CD4-positive, alpha-beta T cell (primary cell): ENCODE measurements around the gene FYB1. TPM values are rescaled to one million over a fixed set of nuclear protein-coding genes. Genes with fewer than 3 reads are reported as not detected.

Experiments used
- ATAC-seq: fragments of 200-7000 bp; cut with Tn5 transposase; one replicate; pipeline ENCODE4 v1.10.0; 2022; ENCODE audit warnings: mild to moderate bottlenecking; ENCODE audit not compliant: poor library complexity
- CTCF ChIA-PET: fragments of 350-600 bp; sonication (Branson Sonifier 250); formaldehyde crosslinking; loops from one replicate; lab custom pipeline; 2021; ENCODE audit warnings: antibody characterized with exemption, inconsistent platforms; lab: Charles Lee
- POLR2A ChIA-PET: fragments of 350-600 bp; sonication (Branson Sonifier 250); formaldehyde crosslinking; loops from one replicate; lab custom pipeline; 2021; ENCODE audit warnings: antibody characterized with exemption, inconsistent platforms; lab: Charles Lee
- DNase-seq, 14 experiments: peaks; one replicate each; pipeline ENCODE4 v3.0.0-alpha.2; 2013 to 2020; ENCODE audit warnings: mixed read lengths in 2 of 14
- H3K27ac ChIP-seq, 2 donors: one replicate each; pipeline versions ENCODE4 v1.5.1 to v1.7.0; 2013; ENCODE audit warnings: low read length in 2 of 2, low read depth in 1 of 2, mild to moderate bottlenecking in 1 of 2
- H3K27me3 ChIP-seq, 2 experiments: 1 replicate in 1 of 2; 2 replicates in 1 of 2; pipeline versions ENCODE4 v1.6.1 to v1.7.0; 2013; ENCODE audit warnings: low read length in 2 of 2, control low read depth in 1 of 2, mild to moderate bottlenecking in 1 of 2, moderate library complexity in 1 of 2; ENCODE audit not compliant: insufficient read depth in 2 of 2, control insufficient read depth in 1 of 2
- H3K36me3 ChIP-seq: one replicate; pipeline ENCODE4 v1.6.1; 2013; ENCODE audit warnings: low read length, control low read depth; ENCODE audit not compliant: insufficient read depth
- H3K4me1 ChIP-seq: one replicate; pipeline ENCODE4 v1.6.1; 2013; ENCODE audit warnings: low read length, control low read depth; ENCODE audit not compliant: insufficient read depth
- H3K4me3 ChIP-seq: one replicate; pipeline ENCODE4 v1.5.1; 2013; ENCODE audit warnings: mild to moderate bottlenecking, low read length, moderate library complexity
- H3K9me3 ChIP-seq, 2 experiments: 1 replicate in 1 of 2; 2 replicates in 1 of 2; pipeline versions ENCODE4 v1.6.1 to v1.7.0; 2013; ENCODE audit warnings: low read length in 2 of 2, mild to moderate bottlenecking in 2 of 2, control low read depth in 1 of 2, moderate library complexity in 1 of 2; ENCODE audit not compliant: control insufficient read depth in 1 of 2, insufficient read depth in 1 of 2
- H3K27ac Mint-ChIP-seq: one replicate; pipeline ENCODE4 v1.8.0; 2020; ENCODE audit warnings: mixed read lengths
- H3K27me3 Mint-ChIP-seq: one replicate; pipeline ENCODE4 v1.8.0; 2021; ENCODE audit warnings: mixed read lengths
- H3K36me3 Mint-ChIP-seq: one replicate; pipeline ENCODE4 v1.8.0; 2021; ENCODE audit warnings: low read depth, mixed read lengths
- H3K4me1 Mint-ChIP-seq: one replicate; pipeline ENCODE4 v1.8.0; 2021; ENCODE audit warnings: low read depth, mixed read lengths
- H3K4me3 Mint-ChIP-seq: one replicate; pipeline ENCODE4 v1.8.0; 2020; ENCODE audit warnings: mild to moderate bottlenecking, mixed read lengths
- H3K9me3 Mint-ChIP-seq: one replicate; pipeline ENCODE4 v1.8.0; 2020; ENCODE audit warnings: mixed read lengths
- intact Hi-C, 2 experiments: fragments of 100-400 bp; cut with DNase I in 1 of 2; cut with micrococcal nuclease in 1 of 2; formaldehyde crosslinking; loops; one replicate each; pipeline versions ENCODE4 v1.15.1 to v1.9.0; 2023 to 2025; cut with DNase I, micrococcal nuclease
- total RNA-seq, 174 experiments: library from RNA in 2 of 174; stranded (reverse) in 2 of 174; gene quantifications; one replicate each; pipeline ENCODE4 v1.2.3 and lab custom pipeline; 2021 to 2026
- TF ChIP-seq, protein P1 (sequence below): fragments of 200-600 bp; IDR thresholded peaks from one replicate; pipeline ENCODE4 v1.8.0; 2022; ENCODE audit warnings: antibody characterized with exemption, mild to moderate bottlenecking

The FYB1 gene
- total RNA-seq, 2 experiments from 2014 or later = 478 to 497 TPM

DNA sequence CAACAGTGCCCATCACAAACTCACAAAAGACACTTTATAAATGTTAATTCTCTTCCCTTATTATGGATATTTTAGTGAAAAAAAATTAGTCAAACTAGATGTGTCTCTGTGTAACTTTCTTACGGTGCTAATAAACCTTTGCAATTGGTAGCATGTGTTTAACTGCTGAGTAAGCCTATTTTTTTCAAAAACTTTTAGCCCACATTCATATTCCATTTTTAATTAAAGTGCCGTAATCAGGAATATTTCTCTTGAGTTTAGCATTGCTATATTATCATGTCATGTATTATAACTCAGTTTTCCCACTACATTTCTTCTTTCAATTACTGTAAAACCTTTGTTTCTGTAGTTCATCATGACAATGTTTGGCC is 51.4 kb downstream of the FYB1 start:
- H3K36me3 Mint-ChIP-seq = peaks cover 90% of the 10 kb centered on the region
- H3K4me1 Mint-ChIP-seq = peaks cover 96% of the 10 kb centered on the region
- peak overlapping the region; percentile 96 for H3K27ac Mint-ChIP-seq
- Histone ChIP-seq H3K9me3 (no peaks in the 10 kb centered on the region), H3K27ac (peak overlapping the region; percentile 44 to 49), H3K36me3 (peaks cover 41% of the 10 kb centered on the region), H3K27me3 (no peaks in the 10 kb centered on the region), H3K4me3 (no peak overlapping the region), H3K4me1 (peaks cover 64% of the 10 kb centered on the region)
- CTCF ChIA-PET = interaction anchor here (1.1 to 2.3 kb wide), 2 partner anchors 14 to 50 kb away, joined by 5 to 7 read pairs; no protein-coding TSS in a partner anchor
- intact Hi-C loops = no loop called here
- H3K27me3 Mint-ChIP-seq = no peaks in the 10 kb centered on the region
- no peak for ATAC-seq
- POLR2A ChIA-PET = interaction anchor here (0.8 to 1.9 kb wide), 4 partner anchors 9 to 50 kb away, joined by 3 to 8 read pairs (median 4); no protein-coding TSS in a partner anchor
- TF ChIP-seq, protein P1, sequence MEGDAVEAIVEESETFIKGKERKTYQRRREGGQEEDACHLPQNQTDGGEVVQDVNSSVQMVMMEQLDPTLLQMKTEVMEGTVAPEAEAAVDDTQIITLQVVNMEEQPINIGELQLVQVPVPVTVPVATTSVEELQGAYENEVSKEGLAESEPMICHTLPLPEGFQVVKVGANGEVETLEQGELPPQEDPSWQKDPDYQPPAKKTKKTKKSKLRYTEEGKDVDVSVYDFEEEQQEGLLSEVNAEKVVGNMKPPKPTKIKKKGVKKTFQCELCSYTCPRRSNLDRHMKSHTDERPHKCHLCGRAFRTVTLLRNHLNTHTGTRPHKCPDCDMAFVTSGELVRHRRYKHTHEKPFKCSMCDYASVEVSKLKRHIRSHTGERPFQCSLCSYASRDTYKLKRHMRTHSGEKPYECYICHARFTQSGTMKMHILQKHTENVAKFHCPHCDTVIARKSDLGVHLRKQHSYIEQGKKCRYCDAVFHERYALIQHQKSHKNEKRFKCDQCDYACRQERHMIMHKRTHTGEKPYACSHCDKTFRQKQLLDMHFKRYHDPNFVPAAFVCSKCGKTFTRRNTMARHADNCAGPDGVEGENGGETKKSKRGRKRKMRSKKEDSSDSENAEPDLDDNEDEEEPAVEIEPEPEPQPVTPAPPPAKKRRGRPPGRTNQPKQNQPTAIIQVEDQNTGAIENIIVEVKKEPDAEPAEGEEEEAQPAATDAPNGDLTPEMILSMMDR = no peak
- peak overlapping the region; percentile 78 for H3K4me3 Mint-ChIP-seq
- H3K9me3 Mint-ChIP-seq = no peaks in the 10 kb centered on the region
- DNase-seq = no peak

DNA sequence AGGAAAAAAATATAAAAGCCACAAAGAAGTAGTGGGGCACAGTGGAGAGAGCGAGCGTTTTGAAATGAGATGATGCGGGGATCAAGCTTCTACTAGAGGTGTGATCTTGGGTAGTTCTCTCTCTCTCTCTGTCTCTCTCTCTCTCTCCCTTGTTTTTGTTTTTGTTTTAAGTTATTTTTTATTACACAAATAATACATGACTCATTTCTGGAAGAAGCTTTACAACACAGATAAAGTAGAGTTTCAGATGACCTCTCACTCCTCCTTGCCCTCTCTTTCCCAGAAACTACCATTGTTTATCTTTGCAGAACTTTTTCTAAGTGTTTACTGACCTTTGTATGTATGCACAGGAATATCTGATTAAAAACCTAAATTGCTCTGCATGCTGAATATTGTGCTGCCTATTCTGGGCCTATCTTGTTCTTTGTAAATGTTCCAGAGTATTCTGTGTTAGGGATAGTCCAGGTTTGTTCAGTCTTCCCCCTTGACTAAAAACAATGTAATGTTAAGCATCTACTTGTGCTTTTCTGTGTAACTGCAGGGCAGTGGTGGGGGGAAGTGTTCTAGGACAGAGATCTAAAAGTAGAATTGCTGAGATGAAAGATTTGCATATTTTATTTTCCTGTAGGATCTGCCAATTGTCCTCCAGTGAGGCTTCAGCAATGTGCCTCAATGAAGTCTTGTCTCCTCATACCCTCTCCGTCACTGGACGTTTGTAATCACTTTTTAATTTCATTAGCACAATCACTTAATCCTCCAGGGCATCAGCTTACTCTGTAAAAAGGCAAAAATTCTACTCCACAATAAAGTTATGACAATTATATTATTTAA is 52.0 kb downstream of the FYB1 start:
- peak overlapping the region; percentile 78 for H3K4me3 Mint-ChIP-seq
- ChIA-PET CTCF (interaction anchor here (0.8 to 2.3 kb wide), 4 partner anchors 9 to 50 kb away, joined by 3 to 7 read pairs (median 4); no protein-coding TSS in a partner anchor), POLR2A (interaction anchor here (0.8 to 5.3 kb wide), 8 partner anchors 9 to 92 kb away, joined by 3 to 52 read pairs (median 4); no protein-coding TSS in a partner anchor)
- H3K4me3 ChIP-seq = no peak overlapping the region
- peaks cover 37% of the 10 kb centered on the region for H3K36me3 ChIP-seq
- H3K4me1 Mint-ChIP-seq = peaks cover 94% of the 10 kb centered on the region
- H3K27ac Mint-ChIP-seq = peak overlapping the region; percentile 96
- peak in 2 of 14 experiments; percentile 53 to 58 for DNase-seq
- H3K9me3 Mint-ChIP-seq = no peaks in the 10 kb centered on the region
- H3K27ac ChIP-seq = peak overlapping the region; percentile 44 to 49
- ATAC-seq = peak; percentile 30
- intact Hi-C loops = no loop called here
- peaks cover 63% of the 10 kb centered on the region for H3K4me1 ChIP-seq
- no peaks in the 10 kb centered on the region for H3K9me3 ChIP-seq
- peaks cover 89% of the 10 kb centered on the region for H3K36me3 Mint-ChIP-seq
- H3K27me3 Mint-ChIP-seq = no peaks in the 10 kb centered on the region
- no peaks in the 10 kb centered on the region for H3K27me3 ChIP-seq
- TF ChIP-seq, protein P1 = no peak

DNA sequence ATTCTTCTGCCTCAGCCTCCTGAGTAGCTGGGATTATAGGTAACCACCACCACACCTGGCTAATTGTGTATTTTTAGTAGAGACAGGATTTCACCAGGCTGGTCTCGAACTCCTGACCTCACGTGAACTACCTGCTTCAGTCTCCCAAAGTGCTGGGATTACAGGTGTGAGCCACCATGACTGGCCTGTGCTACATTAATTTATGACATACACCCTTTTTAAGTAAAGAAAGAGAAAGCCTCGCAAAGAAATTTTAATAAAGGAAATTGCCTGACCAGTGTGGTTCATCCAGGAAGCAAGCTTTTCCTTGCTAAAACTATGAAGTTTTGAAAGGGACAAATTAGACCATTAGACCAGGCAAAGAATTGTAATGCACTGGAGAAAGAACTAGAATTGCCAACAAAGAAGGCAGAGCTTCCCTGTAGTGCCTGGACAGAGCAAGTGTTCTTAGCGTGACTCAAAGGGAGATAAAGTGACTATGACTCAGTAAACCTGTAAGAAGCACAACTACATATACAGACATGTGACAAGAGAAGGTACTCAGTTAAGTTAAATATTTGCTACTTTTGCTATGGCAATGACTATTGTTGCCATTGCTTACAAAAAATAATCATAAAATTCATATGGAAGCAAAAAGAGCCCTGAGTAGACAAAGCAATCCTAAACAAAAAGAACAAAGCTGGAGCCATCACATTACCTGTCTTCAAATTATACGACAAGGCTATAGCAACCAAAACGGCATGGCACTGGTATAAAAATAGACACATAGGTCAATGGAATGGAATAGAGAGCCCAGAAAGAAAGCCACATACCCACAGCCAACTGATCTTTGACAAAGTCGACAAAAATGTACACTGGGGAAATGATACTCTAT is 54.6 kb downstream of the FYB1 start:
- Mint-ChIP-seq H3K27me3 (no peaks in the 10 kb centered on the region), H3K4me1 (peaks cover 96% of the 10 kb centered on the region), H3K4me3 (peak overlapping the region; percentile 81), H3K36me3 (peaks cover 87% of the 10 kb centered on the region), H3K9me3 (no peaks in the 10 kb centered on the region), H3K27ac (peak overlapping the region; percentile 96)
- TF ChIP-seq, protein P1 = no peak
- Histone ChIP-seq H3K27ac (peak overlapping the region; percentile 59 to 64), H3K27me3 (no peaks in the 10 kb centered on the region), H3K9me3 (no peaks in the 10 kb centered on the region), H3K4me3 (peak overlapping the region; percentile 13), H3K36me3 (peaks cover 44% of the 10 kb centered on the region), H3K4me1 (peaks cover 53% of the 10 kb centered on the region)
- intact Hi-C loops = loop anchor here (1.0 to 5.0 kb wide), 3 partner anchors 13 to 33 kb away; no protein-coding TSS in a partner anchor
- ATAC-seq (peak; percentile 79), DNase-seq (peak in 4 of 14 experiments; percentile 40 to 76 (median 60))
- CTCF ChIA-PET = interaction anchor here (1.0 to 3.3 kb wide), 9 partner anchors 13 to 118 kb away, joined by 3 to 22 read pairs (median 4); no protein-coding TSS in a partner anchor
- POLR2A ChIA-PET = interaction anchor here (1.1 to 5.3 kb wide), 15 partner anchors 10 to 110 kb away, joined by 3 to 52 read pairs (median 6); no protein-coding TSS in a partner anchor
